HepG2 (cell line): ENCODE results near the gene NUBP1. TPM values are rescaled to one million over a fixed set of nuclear protein-coding genes. Genes with fewer than 3 reads are reported as not detected.

Experiments used
- ATAC-seq: fragments of 200-7000 bp; cut with Tn5 transposase; 3 replicates; pipeline ENCODE4 v1.9.1; 2020; ENCODE audit warnings: mild to moderate bottlenecking, moderate library complexity
- BruUV-seq: library from RNA; stranded (reverse); fragments of 400-500 nt; replicated peaks from 2 replicates; lab custom pipeline; 2021; lab: Mats Ljungman, UMichigan
- CTCF ChIA-PET: fragments of 300-600 bp; formaldehyde crosslinking; extraction: SDS; loops from one replicate; lab custom pipeline; 2021; ENCODE audit warnings: low total read pairs, inconsistent platforms, low intra/inter-chr PET ratio; lab: Yijun Ruan, JAX
- POLR2A ChIA-PET: fragments of 350-600 bp; sonication (Branson Sonifier 250); formaldehyde crosslinking; loops from one replicate; lab custom pipeline; 2020; ENCODE audit warnings: antibody characterized with exemption, inconsistent platforms; lab: Yijun Ruan, JAX
- DNase-seq: peaks from one replicate; pipeline ENCODE4 v3.0.0-alpha.2; 2015; ENCODE audit warnings: low spot score
- FAIRE-seq: peaks from 3 replicates; lab custom pipeline; 2011; peaks lifted over from hg19 to GRCh38; lab: Jason Lieb, UNC
- H2AFZ ChIP-seq: one replicate; pipeline ENCODE4 v1.6.1; 2011; ENCODE audit warnings: low read length, inconsistent platforms
- H3K27ac ChIP-seq: fragments of 300-600 bp; 3 replicates; pipeline ENCODE4 v1.8.0; 2011; ENCODE audit warnings: mixed run types, mild to moderate bottlenecking, mixed read lengths, low read length, inconsistent platforms; ENCODE audit not compliant: insufficient read depth; ENCODE audit errors: extremely low read length
- H3K27me3 ChIP-seq, 2 experiments: fragments of 200-600 bp in 1 of 2; 2 replicates in 1 of 2; 3 replicates in 1 of 2; pipeline versions ENCODE4 v1.6.0 to v1.8.0; 2011; ENCODE audit warnings: low read length in 2 of 2, mild to moderate bottlenecking in 2 of 2, moderate library complexity in 2 of 2, inconsistent platforms in 1 of 2; ENCODE audit not compliant: insufficient read depth in 2 of 2, control insufficient read depth in 1 of 2
- H3K36me3 ChIP-seq, 2 experiments: fragments of 200-600 bp in 1 of 2; replicated peaks in 1 of 2; 2 replicates in 1 of 2; 3 replicates in 1 of 2; pipeline versions ENCODE4 v1.5.1 to v1.8.0; 2011; ENCODE audit warnings: low read length in 2 of 2, inconsistent platforms in 1 of 2; ENCODE audit not compliant: insufficient read depth in 2 of 2, control insufficient read depth in 1 of 2
- H3K4me1 ChIP-seq: 2 replicates; pipeline ENCODE4 v1.5.1; 2012; ENCODE audit warnings: low read length, inconsistent platforms; ENCODE audit not compliant: insufficient read depth
- H3K4me2 ChIP-seq: 2 replicates; pipeline ENCODE4 v1.6.0; 2011; ENCODE audit warnings: low read depth, low read length, inconsistent platforms
- H3K4me3 ChIP-seq, 3 experiments: fragments of 200-600 bp in 1 of 3; sonication (generic), shearing (Covaris generic) in 1 of 3; replicated peaks in 1 of 3; 2 replicates each; pipeline ENCODE4 v1.5.1; 2011 to 2016; ENCODE audit warnings: low read length in 3 of 3, inconsistent platforms in 2 of 3, low read depth in 2 of 3, mild to moderate bottlenecking in 2 of 3, control low read depth in 1 of 3, mixed read lengths in 1 of 3; ENCODE audit not compliant: insufficient read depth in 1 of 3
- H3K79me2 ChIP-seq: one replicate; pipeline ENCODE4 v1.6.1; 2011; ENCODE audit warnings: low read length, inconsistent platforms; ENCODE audit not compliant: insufficient read depth
- H3K9ac ChIP-seq: 2 replicates; pipeline ENCODE4 v1.6.0; 2011; ENCODE audit warnings: mild to moderate bottlenecking, low read depth, low read length, inconsistent platforms; ENCODE audit not compliant: insufficient read depth
- H3K9me3 ChIP-seq: 2 replicates; pipeline ENCODE4 v1.5.1; 2012; ENCODE audit warnings: mild to moderate bottlenecking, low read length
- H4K20me1 ChIP-seq: 2 replicates; pipeline ENCODE4 v1.6.0; 2011; ENCODE audit warnings: inconsistent platforms, mild to moderate bottlenecking, low read length, moderate library complexity; ENCODE audit not compliant: insufficient read depth
- AKNA ChIP-seq: sonication (generic); formaldehyde crosslinking; IDR thresholded peaks from 2 replicates; pipeline ENCODE4 v1.4.0; 2020; ENCODE audit warnings: missing genetic modification reagents, borderline replicate concordance
- CBFB ChIP-seq: sonication (generic); formaldehyde crosslinking; IDR thresholded peaks from 2 replicates; pipeline ENCODE4 v1.4.0; 2020; ENCODE audit warnings: missing genetic modification reagents
- ETS1 ChIP-seq: sonication (generic); formaldehyde crosslinking; IDR thresholded peaks from 2 replicates; pipeline ENCODE4 v1.4.0; 2020; ENCODE audit warnings: missing genetic modification reagents
- LBX2 ChIP-seq: sonication (generic); formaldehyde crosslinking; IDR thresholded peaks from 2 replicates; pipeline ENCODE4 v1.5.0; 2020; ENCODE audit warnings: missing genetic modification reagents, mild to moderate bottlenecking, borderline replicate concordance
- REPIN1 ChIP-seq: sonication (generic); formaldehyde crosslinking; IDR thresholded peaks from 2 replicates; pipeline ENCODE4 v1.8.0; 2022; ENCODE audit warnings: missing genetic modification reagents, low read depth, mild to moderate bottlenecking, borderline replicate concordance
- SOX13 ChIP-seq, 3 experiments: fragments of 450-650 bp in 1 of 3; sonication (generic) in 1 of 3; formaldehyde crosslinking in 1 of 3; IDR thresholded peaks in 2 of 3; conservative IDR thresholded peaks in 1 of 3; 2 replicates each; pipeline versions ENCODE4 v1.5.0 to v1.6.1; 2016 to 2020; ENCODE audit warnings: antibody characterized with exemption in 1 of 3, mild to moderate bottlenecking in 1 of 3, missing compliant biosample characterization in 1 of 3, missing genetic modification reagents in 1 of 3, moderate library complexity in 1 of 3
- USF2 ChIP-seq, 2 experiments: sonication (generic) in 1 of 2; formaldehyde crosslinking in 1 of 2; IDR thresholded peaks; 2 replicates each; pipeline versions ENCODE4 v1.5.1 to v1.6.1; 2011 to 2020; ENCODE audit warnings: borderline replicate concordance in 1 of 2, low read depth in 1 of 2, low read length in 1 of 2, mild to moderate bottlenecking in 1 of 2, missing genetic modification reagents in 1 of 2, moderate library complexity in 1 of 2
- ZNF329 ChIP-seq: sonication (generic); formaldehyde crosslinking; IDR thresholded peaks from 2 replicates; pipeline ENCODE4 v1.9.0; 2021; ENCODE audit warnings: low read depth, mild to moderate bottlenecking, missing genetic modification reagents
- ZNF33A ChIP-seq: sonication (generic); formaldehyde crosslinking; IDR thresholded peaks from 2 replicates; pipeline ENCODE4 v1.5.1; 2020; ENCODE audit warnings: missing genetic modification reagents, mild to moderate bottlenecking, moderate library complexity, borderline replicate concordance
- ZNF431 ChIP-seq: sonication (generic); formaldehyde crosslinking; IDR thresholded peaks from 2 replicates; pipeline ENCODE4 v1.9.0; 2022; ENCODE audit warnings: missing genetic modification reagents, low read depth, mild to moderate bottlenecking, borderline replicate concordance
- ZNF552 ChIP-seq: sonication (generic); formaldehyde crosslinking; IDR thresholded peaks from 2 replicates; pipeline ENCODE4 v1.9.0; 2022; ENCODE audit warnings: missing genetic modification reagents, mild to moderate bottlenecking, borderline replicate concordance
- WGBS: methylation state at CpG from one replicate; pipeline ENCODE4 v1.1.6; 2017; ENCODE audit warnings: low lambda C conversion rate; 5-methylcytosine and 5-hydroxymethylcytosine counted together
- in situ Hi-C: cut with HindIII; loops from 2 replicates; pipeline ENCODE4 v1.10.0; 2017; ENCODE audit warnings: low pct_unique_long_range_greater_than_20kb; ENCODE audit not compliant: extremely low pct_ligation_motif_present
- intact Hi-C: fragments of 100-400 bp; cut with micrococcal nuclease; formaldehyde crosslinking; loops from one replicate; pipeline ENCODE4 v1.10.0; 2022; ENCODE audit not compliant: unreplicated experiment
- polyA plus RNA-seq, 8 experiments: library from polyadenylated mRNA; depleted of rRNA in 3 of 8; stranded (reverse) in 7 of 8; unstranded in 1 of 8; fragments of >200 nt; fragmentation: Illumina TruSeq in 4 of 8; extraction: Trizol in 4 of 8; gene quantifications; 2 replicates each; pipeline versions ENCODE4 v1.2.1 to v1.2.3, GENCODE V29; 2011 to 2016; ENCODE audit warnings: low read depth in 4 of 8, missing spikeins in 1 of 8, mixed read lengths in 1 of 8; ENCODE audit not compliant: insufficient read depth in 1 of 8
- total RNA-seq, 5 experiments: library from RNA; depleted of rRNA; stranded (reverse); fragments of >200 nt; fragmentation: Illumina TruSeq; extraction: Trizol; gene quantifications; 2 replicates each; pipeline ENCODE4 v1.2.3, GENCODE V29; 2016; ENCODE audit warnings: low read depth in 1 of 5

NUBP1 gene
- total and polyA plus RNA-seq, 2 of the 13 experiments (the other 11 are each of a cell fraction or from before 2014, with no cell fraction given): 53.5 to 70.4 TPM

DNA sequence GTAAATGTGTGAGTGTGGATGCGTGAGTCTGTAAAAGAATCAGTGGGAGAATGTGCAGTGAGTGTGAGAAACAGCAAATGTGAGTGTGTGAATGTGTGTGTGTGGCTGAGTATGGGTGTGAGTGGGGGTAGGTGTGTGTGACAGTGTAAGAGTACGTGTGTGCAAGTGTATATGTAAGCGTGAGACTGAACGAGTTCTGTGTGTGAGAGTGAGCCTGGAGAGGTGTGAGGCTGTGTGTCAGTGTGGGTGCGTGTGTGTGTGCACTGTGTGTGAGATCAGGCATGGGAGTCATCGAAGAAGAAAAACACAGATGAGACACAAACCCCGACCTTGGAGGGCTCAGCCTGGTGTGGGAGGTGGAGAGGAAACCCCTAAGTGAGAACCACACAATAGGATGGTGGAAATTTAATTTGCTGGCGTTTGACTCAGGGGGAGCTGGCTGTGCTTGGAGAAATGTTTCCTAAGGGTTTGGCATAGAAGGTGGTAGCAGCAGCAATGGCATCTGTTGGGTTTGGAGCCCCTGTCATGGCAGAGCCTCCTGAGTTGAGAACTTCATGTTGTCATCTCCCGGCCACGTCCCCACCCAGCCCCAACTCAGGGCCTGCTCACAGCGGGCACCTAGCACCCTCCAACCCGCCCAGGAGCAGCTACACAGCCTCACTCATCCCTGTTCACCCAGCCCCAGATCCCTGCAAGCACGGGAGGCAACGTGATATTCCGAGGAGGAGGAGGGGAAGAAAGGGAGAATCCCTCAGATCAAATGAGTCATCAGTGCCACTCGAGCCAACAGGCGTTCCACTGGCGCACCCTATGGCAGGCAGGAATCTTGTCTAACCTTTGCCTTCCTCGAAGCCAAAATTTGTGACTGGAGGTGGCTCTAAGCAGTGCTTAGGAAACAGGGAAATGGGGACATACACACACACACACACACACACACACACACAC lies 14.3 kb upstream of the NUBP1 start:
- H3K4me1 ChIP-seq: peaks cover 35% of the 10 kb centered on the region
- no peak for ATAC-seq
- no peak for DNase-seq
- in situ Hi-C loops (no loop called here), intact Hi-C loops (loop anchor here (2.0 to 10.0 kb wide), 2 partner anchors 149 to 345 kb away; partner anchors contain the start of genes ATF7IP2 and EMP2)
- no peak overlapping the region for H3K4me2 ChIP-seq
- POLR2A ChIA-PET: interaction anchor here (0.9 to 1.7 kb wide), 3 partner anchors 14 to 209 kb away, joined by 3 to 9 read pairs (median 3); partner anchors contain the start of genes EMP2 and NUBP1
- H3K79me2 ChIP-seq: no peaks in the 10 kb centered on the region
- no peaks in the 10 kb centered on the region for H4K20me1 ChIP-seq
- WGBS: 77% methylated on average over 19 of the region's 19 CpGs
- H3K27me3 ChIP-seq: no peaks in the 10 kb centered on the region
- no peak overlapping the region for H3K4me3 ChIP-seq
- no peak overlapping the region for H3K27ac ChIP-seq
- H3K9ac ChIP-seq: no peak overlapping the region
- CTCF ChIA-PET: no interaction called here
- 0 out of 2 replicates have a peak, but pooled peaks cover 3% of the 10 kb centered on the region for H3K9me3 ChIP-seq
- H2AFZ ChIP-seq: no peak overlapping the region
- no peak for FAIRE-seq
- BruUV-seq: no TSS peak
- no peaks in the 10 kb centered on the region for H3K36me3 ChIP-seq
- TF ChIP-seq AKNA (CRISPR knock-in tag) (no peak), USF2 (IDR thresholded peaks at IDR 0.05; ENCODE audit: low read depth, low read length) (no peak), USF2 (CRISPR knock-in tag; IDR thresholded peaks at IDR 0.05; ENCODE audit: borderline replicate concordance) (no peak), REPIN1 (CRISPR knock-in tag) (no peak), ZNF33A (no peak), ZNF431 (no peak), ZNF329 (CRISPR knock-in tag) (no peak), ZNF552 (CRISPR knock-in tag) (no peak), LBX2 (CRISPR knock-in tag) (0 out of 2 replicates have a peak, but pooled peaks have one; percentile 25), CBFB (CRISPR knock-in tag) (no peak), ETS1 (CRISPR knock-in tag) (no peak), SOX13 (IDR thresholded peaks at IDR 0.05) (no peak), SOX13 (CRISPR knock-in tag; conservative IDR thresholded peaks at IDR 0.05 in 1 of 2, IDR thresholded peaks at IDR 0.05 in 1 of 2) (no peak)
